GM12878 (cell line): ENCODE results near the gene NBPF1. TPM values are rescaled to one million over a fixed set of nuclear protein-coding genes. Genes with fewer than 3 reads are reported as not detected.
"Not testable (repeated sequence)": the region's sequence is repeated elsewhere in the genome, so short reads cannot be mapped to it uniquely, and the experiment has no call there.

ENCODE experiments used
- ATAC-seq: fragments of 200-7000 bp; cut with Tn5 transposase; 3 replicates; pipeline ENCODE4 v1.9.1; 2020; ENCODE audit warnings: mild to moderate bottlenecking, moderate library complexity
- BruUV-seq: library from RNA; stranded (reverse); fragments of 400-500 nt; replicated peaks from 2 replicates; lab custom pipeline; 2021; lab: Mats Ljungman, UMichigan
- CTCF ChIA-PET: fragments of 300-600 bp; sonication (Branson Sonifier 250); formaldehyde crosslinking; extraction: SDS; loops from one replicate; lab custom pipeline; 2021; ENCODE audit warnings: inconsistent platforms; lab: Yijun Ruan, JAX
- POLR2A ChIA-PET: fragments of 350-600 bp; formaldehyde crosslinking; extraction: SDS; loops from one replicate; lab custom pipeline; 2021; ENCODE audit warnings: inconsistent platforms; lab: Charles Lee
- RAD21 ChIA-PET: fragments of 300-600 bp; sonication (Branson Sonifier 250); formaldehyde crosslinking; loops from one replicate; lab custom pipeline; 2023; ENCODE audit warnings: antibody characterized with exemption; ENCODE audit not compliant: unreplicated experiment; lab: Charles Lee
- SMC1A ChIA-PET: fragments of 300-600 bp; sonication (Branson Sonifier 250); formaldehyde crosslinking; loops from one replicate; lab custom pipeline; 2023; ENCODE audit not compliant: unreplicated experiment, uncharacterized antibody; lab: Charles Lee
- DNase-seq: peaks from one replicate; pipeline ENCODE4 v3.0.0-alpha.2; 2011; ENCODE audit warnings: low read depth, low spot score
- FAIRE-seq: peaks from 3 replicates; lab custom pipeline; 2011; peaks lifted over from hg19 to GRCh38; lab: Jason Lieb, UNC
- H2AFZ ChIP-seq: 2 replicates; pipeline ENCODE4 v1.6.0; 2011; ENCODE audit warnings: low read depth, low read length, control low read depth; ENCODE audit not compliant: control insufficient read depth
- H3K27ac ChIP-seq: 2 replicates; pipeline ENCODE4 v1.5.1; 2011; ENCODE audit warnings: control low read depth; ENCODE audit not compliant: control insufficient read depth, insufficient read depth
- H3K27me3 ChIP-seq, 2 experiments: replicated peaks in 1 of 2; 2 replicates each; pipeline versions ENCODE4 v1.6.0 to v1.6.1; 2011; ENCODE audit warnings: low read length in 1 of 2; ENCODE audit not compliant: control insufficient read depth in 2 of 2, insufficient read depth in 2 of 2
- H3K36me3 ChIP-seq, 2 experiments: 2 replicates each; pipeline ENCODE4 v1.5.1; 2011; ENCODE audit warnings: low read length in 1 of 2; ENCODE audit not compliant: control insufficient read depth in 2 of 2, insufficient read depth in 2 of 2
- H3K4me1 ChIP-seq: 2 replicates; pipeline ENCODE4 v1.6.1; 2011; ENCODE audit warnings: mild to moderate bottlenecking, low read length, moderate library complexity, mixed read lengths; ENCODE audit not compliant: control insufficient read depth, insufficient read depth
- H3K4me2 ChIP-seq: 2 replicates; pipeline ENCODE4 v1.6.0; 2011; ENCODE audit warnings: control low read depth; ENCODE audit not compliant: control insufficient read depth, insufficient read depth
- H3K4me3 ChIP-seq: fragments of 200-600 bp; sonication (generic); 2 replicates; pipeline ENCODE4 v1.5.1; 2016
- H3K79me2 ChIP-seq: 2 replicates; pipeline ENCODE4 v1.6.0; 2011; ENCODE audit warnings: low read length; ENCODE audit not compliant: control insufficient read depth, insufficient read depth
- H3K9ac ChIP-seq: 2 replicates; pipeline ENCODE4 v1.8.0; 2011; ENCODE audit warnings: low read length, control low read depth, mixed read lengths; ENCODE audit not compliant: control insufficient read depth, insufficient read depth
- H3K9me3 ChIP-seq: replicated peaks from 3 replicates; pipeline ENCODE4 v1.5.1; 2011; ENCODE audit warnings: mild to moderate bottlenecking, low read length; ENCODE audit not compliant: control insufficient read depth, insufficient read depth
- H4K20me1 ChIP-seq: 2 replicates; pipeline ENCODE4 v1.6.0; 2011; ENCODE audit not compliant: control insufficient read depth, insufficient read depth
- BCL3 ChIP-seq: IDR thresholded peaks from 2 replicates; pipeline ENCODE4 v1.6.1; 2011; ENCODE audit warnings: borderline replicate concordance, low read depth, mild to moderate bottlenecking, moderate library complexity, low read length; ENCODE audit not compliant: insufficient read depth, poor library complexity, severe bottlenecking
- IRF4 ChIP-seq: IDR thresholded peaks from 2 replicates; pipeline ENCODE4 v1.6.1; 2011; ENCODE audit warnings: low read depth, low read length
- MLLT1 ChIP-seq: fragments of 450-650 bp; IDR thresholded peaks from 2 replicates; pipeline ENCODE4 v1.6.1; 2016; ENCODE audit warnings: mild to moderate bottlenecking
- PBX3 ChIP-seq: IDR thresholded peaks from 2 replicates; pipeline ENCODE4 v1.6.1; 2011; ENCODE audit warnings: mild to moderate bottlenecking, low read depth, low read length, moderate library complexity; ENCODE audit not compliant: insufficient replicate concordance
- POLR2AphosphoS2 ChIP-seq: IDR thresholded peaks from 2 replicates; pipeline ENCODE4 v1.6.1; 2011; ENCODE audit warnings: low read depth, mild to moderate bottlenecking, low read length, improper control_type of control experiment, moderate library complexity
- REST ChIP-seq: IDR thresholded peaks from 2 replicates; pipeline ENCODE4 v1.6.1; 2012; ENCODE audit warnings: mild to moderate bottlenecking, low read depth, low read length
- TCF3 ChIP-seq: IDR thresholded peaks from 2 replicates; pipeline ENCODE4 v1.6.1; 2012; ENCODE audit warnings: low read depth, mild to moderate bottlenecking, low read length, borderline replicate concordance; ENCODE audit not compliant: insufficient read depth
- ZBED1 ChIP-seq: IDR thresholded peaks from 2 replicates; pipeline ENCODE4 v1.6.1; 2016; ENCODE audit warnings: borderline replicate concordance
- WGBS: methylation state at CpG from one replicate; pipeline ENCODE4 v1.1.6; 2016; ENCODE audit warnings: low lambda C conversion rate; ENCODE audit not compliant: insufficient replicate concordance, insufficient coverage; ENCODE audit errors: missing lambda C conversion rate; 5-methylcytosine and 5-hydroxymethylcytosine counted together
- in situ Hi-C: fragments of 300-500 bp; cut with MboI; formaldehyde crosslinking; loops from 9 replicates; pipeline ENCODE4 v1.14.3; 2018; ENCODE audit warnings: mixed read lengths
- intact Hi-C: fragments of 100-400 bp; cut with micrococcal nuclease; formaldehyde crosslinking; loops from one replicate; pipeline ENCODE4 v1.14.2; 2022; ENCODE audit not compliant: unreplicated experiment
- polyA plus RNA-seq, 11 experiments: library from polyadenylated mRNA; depleted of rRNA in 4 of 11; unstranded in 6 of 11; stranded (reverse) in 5 of 11; fragments of >200 nt; fragmentation: Nextera tagmentation in 4 of 11; fragmentation: Illumina TruSeq in 1 of 11; extraction: Ambion mirVana in 4 of 11; extraction: Trizol in 1 of 11; gene quantifications; 1 replicate in 1 of 11; 2 replicates in 10 of 11; pipeline versions ENCODE4 v1.2.1 to v1.2.3, GENCODE V29; 2011 to 2016; ENCODE audit warnings: inconsistent platforms in 2 of 11, missing spikeins in 2 of 11, low read depth in 1 of 11
- total RNA-seq, 4 experiments: library from RNA; depleted of rRNA in 3 of 4; stranded (reverse); fragments of >200 nt in 3 of 4; fragmentation: Illumina TruSeq in 1 of 4; extraction: Trizol in 1 of 4; gene quantifications; 2 replicates each; pipeline versions ENCODE4 v1.2.1 to v1.2.3, GENCODE V29; 2013 to 2021

Gene NBPF1
- total and polyA plus RNA-seq, 10 of the 15 experiments (the other 5 are each of a cell fraction or from before 2014, with no cell fraction given) = 0.20 to 3.4 (median 0.71) TPM

GRCh38 chr1:16513412-16514106 is 99.8 kb downstream of the NBPF1 start (continued):
- TF ChIP-seq MLLT1 (peak; percentile 68; the same call in 1 of the 2 replicates), TCF3 (peak; percentile 96; the same call in 1 of the 2 replicates), POLR2AphosphoS2 (peak; percentile 97), IRF4 (peak; percentile 30; the same call in 1 of the 2 replicates), BCL3 (peak; percentile 70), ZBED1 (peak; percentile 100), PBX3 (peak; percentile 21), REST (0 out of 2 replicates have a peak, but pooled peaks have one; percentile 14)

GRCh38 chr1:16512624-16513411 is 100.5 kb downstream of the NBPF1 start:
- H4K20me1 ChIP-seq, FAIRE-seq, H3K27me3 ChIP-seq, SMC1A ChIA-PET, H3K9ac ChIP-seq, BruUV-seq, H3K79me2 ChIP-seq, H3K4me1 ChIP-seq, CTCF ChIA-PET, H3K4me3 ChIP-seq, H3K27ac ChIP-seq, RAD21 ChIA-PET, in situ Hi-C loops, DNase-seq, H2AFZ ChIP-seq, H3K36me3 ChIP-seq, POLR2A ChIA-PET, H3K9me3 ChIP-seq: not testable (repeated sequence)
- ATAC-seq = peak; percentile 17; the same call in 2 of the 3 replicates
- 0 out of 2 replicates have a peak overlapping the region, but pooled peaks have one; percentile 7 for H3K4me2 ChIP-seq
- intact Hi-C loops = loop anchor here (5.0 kb wide), 1 partner anchor 71 kb away; the partner anchor contains the start of gene NECAP2
- WGBS = 60% methylated on average over 15 of the region's 15 CpGs
